Mesenchymal stem cell (in vitro differentiated cells and primary cell): ENCODE measurements around the gene FADS1.

Source experiments
- DNase-seq: peaks from one replicate; pipeline ENCODE4 v3.0.0-alpha.2; 2013
- H2AFZ ChIP-seq: one replicate; pipeline ENCODE4 v1.6.1; 2013; ENCODE audit warnings: low read depth, mild to moderate bottlenecking, control low read depth, inconsistent platforms, low read length, moderate library complexity
- H2AK5ac ChIP-seq: 2 replicates; pipeline ENCODE4 v1.6.1; 2013; ENCODE audit warnings: low read length, moderate library complexity, mild to moderate bottlenecking, inconsistent platforms; ENCODE audit not compliant: severe bottlenecking
- H2BK120ac ChIP-seq: one replicate; pipeline ENCODE4 v1.6.1; 2013; ENCODE audit warnings: low read depth, mild to moderate bottlenecking, inconsistent platforms, low read length, moderate library complexity
- H2BK12ac ChIP-seq, 2 experiments: one replicate each; pipeline ENCODE4 v1.6.1; 2013; ENCODE audit warnings: inconsistent platforms in 2 of 2, low read length in 2 of 2, mild to moderate bottlenecking in 2 of 2, moderate library complexity in 2 of 2, control low read depth in 1 of 2
- H2BK15ac ChIP-seq: one replicate; pipeline ENCODE4 v1.6.1; 2013; ENCODE audit warnings: mild to moderate bottlenecking, low read depth, inconsistent platforms; ENCODE audit not compliant: poor library complexity, severe bottlenecking
- H2BK5ac ChIP-seq: 2 replicates; pipeline ENCODE4 v1.6.1; 2013; ENCODE audit warnings: low read depth, mild to moderate bottlenecking, low read length, control low read depth, inconsistent platforms; ENCODE audit not compliant: poor library complexity, severe bottlenecking
- H3K14ac ChIP-seq, 2 experiments: one replicate each; pipeline ENCODE4 v1.6.1; 2013; ENCODE audit warnings: inconsistent platforms in 2 of 2, low read length in 2 of 2, control low read depth in 1 of 2, mild to moderate bottlenecking in 1 of 2, moderate library complexity in 1 of 2
- H3K18ac ChIP-seq, 2 experiments: one replicate each; pipeline ENCODE4 v1.6.1; 2013; ENCODE audit warnings: inconsistent platforms in 2 of 2, low read length in 2 of 2, control low read depth in 1 of 2, low read depth in 1 of 2, mild to moderate bottlenecking in 1 of 2
- H3K23ac ChIP-seq, 2 experiments: one replicate each; pipeline ENCODE4 v1.6.1; 2013; ENCODE audit warnings: inconsistent platforms in 2 of 2, low read length in 2 of 2, mild to moderate bottlenecking in 2 of 2, moderate library complexity in 2 of 2, control low read depth in 1 of 2
- H3K27ac ChIP-seq: 2 replicates; pipeline ENCODE4 v1.5.1; 2013; ENCODE audit warnings: mild to moderate bottlenecking, moderate library complexity, low read length, control low read depth, inconsistent platforms; ENCODE audit not compliant: poor library complexity, severe bottlenecking
- H3K27me3 ChIP-seq, 2 experiments: 2 replicates each; pipeline versions ENCODE4 v1.6.1 to v1.7.0; 2013; ENCODE audit warnings: low read length in 2 of 2, mild to moderate bottlenecking in 2 of 2, moderate library complexity in 2 of 2, control low read depth in 1 of 2, inconsistent platforms in 1 of 2; ENCODE audit not compliant: control insufficient read depth in 1 of 2, insufficient read depth in 1 of 2
- H3K36me3 ChIP-seq, 2 experiments: 2 replicates each; pipeline versions ENCODE4 v1.6.1 to v1.7.0; 2013; ENCODE audit warnings: low read length in 2 of 2, control low read depth in 1 of 2, inconsistent platforms in 1 of 2, low read depth in 1 of 2, mild to moderate bottlenecking in 1 of 2; ENCODE audit not compliant: insufficient read depth in 2 of 2, control insufficient read depth in 1 of 2
- H3K4ac ChIP-seq, 2 experiments: one replicate each; pipeline ENCODE4 v1.6.1; 2013; ENCODE audit warnings: inconsistent platforms in 2 of 2, low read length in 2 of 2, mild to moderate bottlenecking in 2 of 2, moderate library complexity in 2 of 2, control low read depth in 1 of 2, low read depth in 1 of 2
- H3K4me1 ChIP-seq: 2 replicates; pipeline ENCODE4 v1.6.1; 2013; ENCODE audit warnings: low read depth, low read length, control low read depth; ENCODE audit not compliant: control insufficient read depth, insufficient read depth
- H3K4me2 ChIP-seq: 2 replicates; pipeline ENCODE4 v1.6.1; 2013; ENCODE audit warnings: low read length, mild to moderate bottlenecking, inconsistent platforms; ENCODE audit not compliant: poor library complexity, severe bottlenecking
- H3K4me3 ChIP-seq, 2 experiments: 2 replicates each; pipeline versions ENCODE4 v1.5.1 to v1.7.0; 2013; ENCODE audit warnings: low read length in 2 of 2, mild to moderate bottlenecking in 2 of 2, control low read depth in 1 of 2, low read depth in 1 of 2; ENCODE audit not compliant: insufficient read depth in 1 of 2
- H3K79me1 ChIP-seq: replicated peaks from 2 replicates; pipeline ENCODE4 v1.6.1; 2013; ENCODE audit warnings: mild to moderate bottlenecking, control low read depth, low read length, inconsistent platforms; ENCODE audit not compliant: poor library complexity, severe bottlenecking
- H3K9ac ChIP-seq: 2 replicates; pipeline ENCODE4 v1.7.0; 2013; ENCODE audit warnings: mild to moderate bottlenecking, low read length, moderate library complexity
- H3K9me3 ChIP-seq: 2 replicates; pipeline ENCODE4 v1.7.0; 2013; ENCODE audit warnings: mild to moderate bottlenecking, low read length; ENCODE audit not compliant: control insufficient read depth
- H4K8ac ChIP-seq: one replicate; pipeline ENCODE4 v1.6.1; 2013; ENCODE audit warnings: inconsistent platforms, mild to moderate bottlenecking, low read length, moderate library complexity
- H4K91ac ChIP-seq: one replicate; pipeline ENCODE4 v1.6.1; 2013; ENCODE audit warnings: mild to moderate bottlenecking, low read length, inconsistent platforms
- WGBS: methylation state at CpG from one replicate; pipeline ENCODE4 v1.1.7; 2013; ENCODE audit warnings: mixed read lengths; 5-methylcytosine and 5-hydroxymethylcytosine counted together

Gene FADS1

GRCh38 chr11:61775106-61775505 is 41.7 kb downstream of the FADS1 start:
- no peaks in the 10 kb centered on the region for H3K9me3 ChIP-seq
- no peak overlapping the region for H2BK5ac ChIP-seq
- H3K79me1 ChIP-seq: peaks cover 11% of the 10 kb centered on the region
- no peak overlapping the region for H3K9ac ChIP-seq
- peaks cover 45% of the 10 kb centered on the region for H3K4me1 ChIP-seq
- H3K23ac ChIP-seq: no peak overlapping the region
- no peak overlapping the region for H2AK5ac ChIP-seq
- H3K4ac ChIP-seq: no peak overlapping the region
- no peak overlapping the region for H2BK120ac ChIP-seq
- no peak overlapping the region for H3K4me2 ChIP-seq
- H3K4me3 ChIP-seq: no peak overlapping the region
- H4K8ac ChIP-seq: no peak overlapping the region
- no peak overlapping the region for H4K91ac ChIP-seq
- H2BK12ac ChIP-seq: no peak overlapping the region
- H3K27me3 ChIP-seq: peaks cover 0 to 55% of the 10 kb centered on the region in 2 experiments
- H3K18ac ChIP-seq: no peak overlapping the region
- no peak overlapping the region for H2AFZ ChIP-seq
- peaks cover 0 to 88% of the 10 kb centered on the region in 2 experiments for H3K36me3 ChIP-seq
- H3K27ac ChIP-seq: no peak overlapping the region
- no peak for DNase-seq
- no peak overlapping the region for H2BK15ac ChIP-seq
- 94% methylated on average over 6 of the region's 6 CpGs for WGBS
- H3K14ac ChIP-seq: no peak overlapping the region

GRCh38 chr11:61774411-61774810 is 42.4 kb downstream of the FADS1 start:
- Histone ChIP-seq H3K18ac (no peak overlapping the region), H2BK12ac (no peak overlapping the region), H2BK5ac (no peak overlapping the region), H2BK15ac (no peak overlapping the region), H3K4me1 (peaks cover 50% of the 10 kb centered on the region), H3K14ac (no peak overlapping the region), H3K36me3 (peaks cover 0 to 81% of the 10 kb centered on the region in 2 experiments), H2AFZ (no peak overlapping the region), H3K4me3 (no peak overlapping the region), H3K9ac (no peak overlapping the region), H4K8ac (no peak overlapping the region), H3K9me3 (no peaks in the 10 kb centered on the region), H2BK120ac (no peak overlapping the region), H3K4ac (no peak overlapping the region), H2AK5ac (no peak overlapping the region), H4K91ac (no peak overlapping the region), H3K27ac (no peak overlapping the region), H3K23ac (no peak overlapping the region), H3K4me2 (no peak overlapping the region), H3K27me3 (peaks cover 0 to 55% of the 10 kb centered on the region in 2 experiments), H3K79me1 (peaks cover 13% of the 10 kb centered on the region)
- 94% methylated on average over 10 of the region's 12 CpGs for WGBS
- no peak for DNase-seq

GRCh38 chr11:61773809-61774208 is 43.0 kb downstream of the FADS1 start:
- Histone ChIP-seq H4K91ac (peak overlapping the region; percentile 19), H3K79me1 (peaks cover 18% of the 10 kb centered on the region), H3K4me2 (no peak overlapping the region), H2AFZ (no peak overlapping the region), H2BK15ac (no peak overlapping the region), H3K27ac (no peak overlapping the region), H2BK12ac (no peak overlapping the region), H2AK5ac (no peak overlapping the region), H3K14ac (no peak overlapping the region), H3K4me1 (peaks cover 56% of the 10 kb centered on the region), H3K18ac (no peak overlapping the region), H3K36me3 (peaks cover 0 to 75% of the 10 kb centered on the region in 2 experiments), H3K4me3 (no peak overlapping the region), H3K9me3 (no peaks in the 10 kb centered on the region), H3K4ac (no peak overlapping the region), H3K23ac (no peak overlapping the region), H3K9ac (no peak overlapping the region), H2BK120ac (no peak overlapping the region), H2BK5ac (no peak overlapping the region), H3K27me3 (peaks cover 0 to 49% of the 10 kb centered on the region in 2 experiments), H4K8ac (no peak overlapping the region)
- 89% methylated on average over 18 of the region's 18 CpGs for WGBS
- no peak for DNase-seq

- no peak overlapping the region for H3K14ac ChIP-seq
- no peak overlapping the region for H4K91ac ChIP-seq
- H2AFZ ChIP-seq: no peak overlapping the region
- peaks cover 18% of the 10 kb centered on the region for H3K79me1 ChIP-seq
- H3K4me2 ChIP-seq: no peak overlapping the region
- no peak overlapping the region for H3K4ac ChIP-seq
- 49% methylated on average over 9 of the region's 10 CpGs for WGBS
- H2BK12ac ChIP-seq: no peak overlapping the region
- no peak overlapping the region for H2AK5ac ChIP-seq
- DNase-seq: no peak
- H3K36me3 ChIP-seq: peaks cover 0 to 70% of the 10 kb centered on the region in 2 experiments
- no peak overlapping the region for H3K23ac ChIP-seq
- H2BK15ac ChIP-seq: no peak overlapping the region
- no peaks in the 10 kb centered on the region for H3K9me3 ChIP-seq
- no peak overlapping the region for H2BK120ac ChIP-seq
- H3K27me3 ChIP-seq: peaks cover 0 to 45% of the 10 kb centered on the region in 2 experiments
- H2BK5ac ChIP-seq: no peak overlapping the region
- H3K4me1 ChIP-seq: peaks cover 60% of the 10 kb centered on the region
- peak overlapping the region; percentile 45 for H4K8ac ChIP-seq
- H3K27ac ChIP-seq: no peak overlapping the region
- no peak overlapping the region for H3K18ac ChIP-seq
- no peak overlapping the region for H3K4me3 ChIP-seq
- H3K9ac ChIP-seq: no peak overlapping the region
Observed at GRCh38 chr11:61773356-61773755, 43.4 kb downstream of the FADS1 start.
